Omental fat pad (tissue), 4 donors: ENCODE data around the gene LIFR. TPM values are rescaled to one million over a fixed set of nuclear protein-coding genes. Genes with fewer than 3 reads are reported as not detected.
A peak's percentile ranks its signal among the peaks of the same experiment; 100 is the strongest.

Experiments used
- ATAC-seq: fragments of 150-250 bp; one replicate; pipeline ENCODE4 v1.9.1; 2016; ENCODE audit warnings: mild to moderate bottlenecking, moderate library complexity; ENCODE audit not compliant: low FRiP score
- DNase-seq: peaks from one replicate; pipeline ENCODE4 v3.0.0-alpha.2; 2019; ENCODE audit warnings: low spot score
- CTCF ChIP-seq, 3 donors: fragments of 450-650 bp; IDR thresholded peaks; one replicate each; pipeline ENCODE4 v1.5.1; 2016 to 2017; ENCODE audit warnings: antibody characterized with exemption in 3 of 3, mild to moderate bottlenecking in 3 of 3, moderate library complexity in 2 of 3
- total RNA-seq, 4 donors: library from RNA; depleted of rRNA; stranded (reverse); fragments of >200 nt; gene quantifications; one replicate each; pipeline ENCODE4 v1.1.0, GENCODE V29; 2016

Gene LIFR
- total RNA-seq, 4 donors from 2014 or later: 95.9 to 388 (median 126) TPM

GRCh38 chr5:38458174-38458573 lies 98.3 kb downstream of the LIFR start:
- TF ChIP-seq CTCF (IDR thresholded peaks at IDR 0.05): no peak
- DNase-seq (no peak), ATAC-seq (no peak)

GRCh38 chr5:38456657-38457399 lies 99.6 kb downstream of the LIFR start:
- ATAC-seq (peak; percentile 65), DNase-seq (no peak)
- no peak for TF ChIP-seq CTCF (IDR thresholded peaks at IDR 0.05)

- ATAC-seq (no peak), DNase-seq (no peak)
- no peak for TF ChIP-seq CTCF (IDR thresholded peaks at IDR 0.05)
Measured at GRCh38 chr5:38455796-38456330, 100.6 kb downstream of the LIFR start.

- ATAC-seq: no peak
- DNase-seq: no peak
- TF ChIP-seq CTCF (IDR thresholded peaks at IDR 0.05): no peak
Measured at GRCh38 chr5:38453921-38454320, 102.5 kb downstream of the LIFR start.

- TF ChIP-seq CTCF (IDR thresholded peaks at IDR 0.05): no peak
- no peak for DNase-seq
- no peak for ATAC-seq
Measured at GRCh38 chr5:38453506-38453905, 102.9 kb downstream of the LIFR start.

GRCh38 chr5:38452201-38452600 lies 104.2 kb downstream of the LIFR start:
- DNase-seq (no peak), ATAC-seq (no peak)
- TF ChIP-seq CTCF (IDR thresholded peaks at IDR 0.05): no peak
